Coronary artery (tissue), 2 donors: ENCODE results near the gene GNL1.

ENCODE experiments used
- DNase-seq: peaks from one replicate; pipeline ENCODE4 v3.0.0-alpha.2; 2017; ENCODE audit warnings: low spot score
- H3K27ac ChIP-seq, 2 donors: fragments of 200-600 bp; sonication (generic); one replicate each; pipeline ENCODE4 v1.5.1; 2016 to 2019
- H3K4me3 ChIP-seq: fragments of 200-600 bp; sonication (generic); 2 replicates; pipeline ENCODE4 v1.5.1; 2016; ENCODE audit warnings: mild to moderate bottlenecking, moderate library complexity
- TF ChIP-seq, protein P1 (sequence below): fragments of 200-600 bp; sonication (generic); IDR thresholded peaks from one replicate; pipeline ENCODE4 v1.5.1; 2019; ENCODE audit warnings: antibody characterized with exemption

Gene GNL1

DNA sequence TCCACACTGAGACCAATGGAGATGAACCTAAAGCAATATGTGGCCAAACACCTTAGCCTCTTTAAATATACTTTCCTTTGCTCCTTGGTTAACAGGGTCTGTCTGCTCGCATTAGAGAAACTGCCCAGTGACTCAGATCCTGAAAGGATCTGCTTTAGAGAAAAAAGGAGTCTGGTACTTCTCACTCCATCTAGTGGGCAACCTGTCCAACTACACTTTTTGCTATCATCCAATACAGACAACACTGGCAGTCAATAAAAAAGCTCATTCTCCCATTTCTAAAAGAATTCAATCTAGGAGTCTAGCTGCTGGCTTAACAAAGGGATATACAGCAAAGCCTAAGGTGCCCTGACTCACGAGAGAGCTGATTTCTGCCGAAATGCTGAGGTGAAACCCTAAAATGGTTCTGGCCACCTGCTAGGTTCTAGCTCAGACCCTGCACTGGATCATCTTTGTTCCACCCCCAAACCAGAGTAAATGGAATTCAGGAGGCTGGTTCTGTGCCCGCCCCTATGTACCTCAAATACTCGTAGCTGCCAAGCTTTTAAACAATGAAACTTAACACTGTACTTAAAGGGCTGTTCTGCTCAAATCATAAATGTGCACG, 11.5 kb downstream of the GNL1 start:
- no peak for DNase-seq

DNA sequence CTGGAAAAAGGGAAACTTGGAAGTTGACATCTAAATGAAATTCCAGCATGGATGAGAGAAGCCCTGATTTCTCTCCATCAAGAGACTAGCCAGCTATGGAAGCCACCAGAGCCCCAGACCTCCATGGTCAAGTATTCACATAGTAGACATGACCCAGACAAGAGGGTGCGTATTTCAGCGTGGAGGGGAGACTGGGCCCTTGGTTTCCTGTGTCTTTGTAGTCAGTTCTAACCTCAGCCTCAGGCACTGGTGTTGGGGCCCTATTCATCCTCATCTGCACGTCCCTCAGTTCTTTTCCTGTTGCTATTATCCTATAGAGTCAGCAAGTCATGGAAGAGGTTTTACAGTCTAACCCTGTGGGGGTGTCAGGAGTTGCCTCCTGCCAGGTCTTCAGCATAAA, 12.5 kb downstream of the GNL1 start:
- DNase-seq: no peak
- Histone ChIP-seq H3K4me3 (no peak overlapping the region), H3K27ac (no peak overlapping the region)
- TF ChIP-seq, protein P1, sequence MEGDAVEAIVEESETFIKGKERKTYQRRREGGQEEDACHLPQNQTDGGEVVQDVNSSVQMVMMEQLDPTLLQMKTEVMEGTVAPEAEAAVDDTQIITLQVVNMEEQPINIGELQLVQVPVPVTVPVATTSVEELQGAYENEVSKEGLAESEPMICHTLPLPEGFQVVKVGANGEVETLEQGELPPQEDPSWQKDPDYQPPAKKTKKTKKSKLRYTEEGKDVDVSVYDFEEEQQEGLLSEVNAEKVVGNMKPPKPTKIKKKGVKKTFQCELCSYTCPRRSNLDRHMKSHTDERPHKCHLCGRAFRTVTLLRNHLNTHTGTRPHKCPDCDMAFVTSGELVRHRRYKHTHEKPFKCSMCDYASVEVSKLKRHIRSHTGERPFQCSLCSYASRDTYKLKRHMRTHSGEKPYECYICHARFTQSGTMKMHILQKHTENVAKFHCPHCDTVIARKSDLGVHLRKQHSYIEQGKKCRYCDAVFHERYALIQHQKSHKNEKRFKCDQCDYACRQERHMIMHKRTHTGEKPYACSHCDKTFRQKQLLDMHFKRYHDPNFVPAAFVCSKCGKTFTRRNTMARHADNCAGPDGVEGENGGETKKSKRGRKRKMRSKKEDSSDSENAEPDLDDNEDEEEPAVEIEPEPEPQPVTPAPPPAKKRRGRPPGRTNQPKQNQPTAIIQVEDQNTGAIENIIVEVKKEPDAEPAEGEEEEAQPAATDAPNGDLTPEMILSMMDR: no peak

More for the DNA sequence above, 11.5 kb downstream of the GNL1 start:
- Histone ChIP-seq H3K4me3 (no peak overlapping the region), H3K27ac (no peak overlapping the region)
- TF ChIP-seq, protein P1: peak; percentile 65

DNA sequence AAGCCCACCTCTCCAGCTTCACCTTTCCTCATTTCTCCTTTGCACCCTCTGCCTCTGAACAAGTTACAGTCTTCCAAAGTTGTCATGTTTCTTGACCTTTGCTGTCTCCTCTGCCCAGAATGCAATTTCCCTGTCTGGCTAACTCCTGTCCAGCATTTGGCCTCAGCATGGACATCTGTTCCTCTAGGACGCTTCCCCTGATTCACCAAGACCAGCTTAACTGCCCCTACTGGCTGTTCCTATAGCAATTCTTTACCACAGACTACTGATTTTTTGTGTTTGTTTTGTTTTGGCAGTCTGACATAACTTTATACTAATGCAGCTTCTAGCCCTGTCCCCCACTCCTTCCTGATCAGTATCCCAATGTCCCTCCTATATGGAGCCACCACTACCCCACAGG, 13.4 kb downstream of the GNL1 start:
- DNase-seq: no peak
- TF ChIP-seq, protein P1: no peak
- H3K4me3 ChIP-seq: no peak overlapping the region
- H3K27ac ChIP-seq: no peak overlapping the region

DNA sequence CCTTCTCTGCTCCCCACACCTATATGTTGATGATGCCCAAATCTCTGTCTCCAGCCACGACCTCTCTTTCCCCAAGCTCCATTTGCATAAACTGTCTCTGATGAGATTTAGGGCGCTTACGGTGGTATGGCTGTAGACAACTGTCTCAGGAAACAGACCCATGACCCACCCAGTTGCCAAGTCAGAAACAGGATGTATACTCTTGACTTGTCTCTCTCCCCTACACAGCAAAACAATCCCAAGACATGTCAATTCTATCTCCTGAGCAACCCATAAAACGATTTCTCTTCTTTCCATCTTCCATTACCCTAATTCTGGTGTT, 13.9 kb downstream of the GNL1 start:
- no peak overlapping the region for H3K27ac ChIP-seq
- DNase-seq: no peak
- TF ChIP-seq, protein P1: no peak
- H3K4me3 ChIP-seq: no peak overlapping the region

DNA sequence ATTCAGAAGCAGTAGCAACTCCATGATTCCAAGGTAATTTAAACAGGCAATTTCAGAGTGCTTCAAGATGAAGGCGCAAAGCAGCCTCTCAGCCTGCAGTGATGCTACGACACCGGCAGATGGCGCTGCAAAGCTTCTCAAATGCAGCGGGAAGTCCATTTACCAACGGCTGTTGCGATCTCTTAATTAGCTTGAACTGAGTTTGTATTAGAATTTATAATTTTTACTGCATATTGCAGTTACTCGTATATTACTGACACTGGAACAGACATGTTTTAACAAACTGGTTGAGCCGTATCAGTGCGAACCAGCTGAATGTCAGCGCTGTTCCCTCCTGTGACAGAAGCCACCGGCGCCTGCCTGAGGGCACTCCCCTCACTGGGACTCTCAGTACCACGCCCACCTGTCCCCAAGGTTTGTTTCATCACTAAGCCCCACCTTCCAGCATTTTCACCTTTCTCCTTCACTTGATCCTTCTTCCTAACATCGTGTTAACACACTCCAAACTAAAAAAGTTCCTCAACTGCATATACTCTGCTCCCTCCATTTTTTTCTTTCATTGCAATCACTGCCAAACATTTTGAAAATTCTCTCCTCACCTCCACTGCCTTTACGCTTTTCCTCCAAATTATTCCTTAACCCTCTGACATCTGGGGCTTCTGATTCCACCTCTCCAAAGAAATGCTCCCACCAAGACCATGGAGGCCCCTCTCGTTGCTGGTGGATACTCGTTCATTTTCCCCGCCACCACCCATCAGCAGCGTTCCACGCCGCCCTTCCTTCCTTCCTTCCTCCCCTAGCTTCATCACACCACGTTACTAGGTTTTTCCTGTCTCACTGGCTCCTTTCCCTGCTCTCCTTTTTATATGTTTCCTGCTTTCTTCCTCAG, 14.5 kb downstream of the GNL1 start:
- no peak for DNase-seq
- peak overlapping the region; percentile 56 for H3K4me3 ChIP-seq
- H3K27ac ChIP-seq: no peak overlapping the region
- TF ChIP-seq, protein P1: peak; percentile 67

DNA sequence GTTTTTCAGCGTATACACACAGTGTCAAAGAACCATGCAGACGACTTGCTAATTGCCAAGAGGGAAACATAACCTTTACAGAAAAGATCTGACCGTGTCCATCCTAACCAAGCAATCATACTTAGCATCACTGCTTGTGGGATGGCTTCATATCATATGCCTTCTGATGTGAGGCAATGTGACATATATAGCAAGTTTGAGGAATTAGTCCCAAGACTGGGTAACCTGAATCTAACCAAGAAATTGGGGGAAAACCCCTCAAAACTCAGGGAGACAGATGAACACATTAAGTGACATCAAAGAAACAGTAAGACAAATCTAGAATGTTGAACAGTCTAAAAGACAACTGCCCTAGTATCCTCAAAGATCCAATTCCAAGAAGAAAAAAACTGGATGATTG, 18.4 kb downstream of the GNL1 start:
- TF ChIP-seq, protein P1: no peak
- DNase-seq: no peak
- H3K4me3 ChIP-seq: no peak overlapping the region
- H3K27ac ChIP-seq: no peak overlapping the region
